Inferior parietal cortex (tissue), 1 donor: ENCODE results near the gene YAF2.

Experiments used
- DNase-seq: peaks from one replicate; pipeline ENCODE4 v3.0.0-alpha.2; 2016; ENCODE audit errors: extremely low spot score

Gene YAF2, protein sequence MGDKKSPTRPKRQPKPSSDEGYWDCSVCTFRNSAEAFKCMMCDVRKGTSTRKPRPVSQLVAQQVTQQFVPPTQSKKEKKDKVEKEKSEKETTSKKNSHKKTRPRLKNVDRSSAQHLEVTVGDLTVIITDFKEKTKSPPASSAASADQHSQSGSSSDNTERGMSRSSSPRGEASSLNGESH

DNA sequence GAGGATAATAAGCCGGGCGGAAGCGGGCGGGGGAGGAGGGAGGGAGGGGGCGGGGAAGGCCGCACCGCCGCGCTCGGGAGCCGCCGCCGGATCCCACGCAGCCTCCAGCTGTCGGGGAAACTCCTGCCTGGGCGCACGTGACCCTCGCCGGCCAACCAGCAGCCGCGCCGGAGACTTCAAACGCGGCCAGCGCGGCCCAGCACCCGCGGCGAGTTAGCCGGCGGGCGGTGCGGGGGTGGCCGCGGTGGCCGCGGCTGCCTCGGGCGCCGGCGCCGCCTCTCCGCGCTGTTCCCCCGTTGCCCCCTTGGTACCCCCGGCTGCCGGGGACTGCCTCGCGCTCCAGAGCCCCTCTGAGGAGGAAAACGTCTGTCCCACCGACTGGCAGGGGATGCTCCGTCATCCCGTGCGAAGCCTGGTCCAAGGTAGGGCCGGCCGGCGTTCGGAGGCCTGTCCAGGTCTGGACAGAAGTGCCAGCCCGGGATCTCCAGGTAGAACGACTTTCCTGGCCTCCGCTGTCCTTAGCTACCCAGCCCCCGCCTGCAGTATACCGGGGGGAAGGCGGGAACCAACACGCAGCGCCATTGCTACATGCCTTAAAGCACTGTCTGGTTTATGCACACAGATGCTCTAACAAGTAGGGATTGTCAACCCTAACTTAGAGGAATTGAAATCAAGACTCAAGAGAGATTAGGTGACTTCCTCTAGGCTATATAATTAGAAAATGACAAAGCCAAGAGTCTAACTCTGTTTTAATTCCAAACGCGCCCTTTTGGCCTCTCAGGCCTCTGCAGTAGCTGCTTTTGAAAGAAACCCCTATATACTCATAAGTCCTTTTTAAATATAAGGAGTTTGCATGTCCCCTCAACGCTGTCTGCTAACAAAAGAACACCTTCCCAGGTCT is at the start of gene YAF2:
Gene YAF2 (minus strand): TSS at position 9 of the 901 bp plus-strand sequence. CDS start 68 bp downstream, outside the sequence.
- DNase-seq: peak; percentile 86

DNA sequence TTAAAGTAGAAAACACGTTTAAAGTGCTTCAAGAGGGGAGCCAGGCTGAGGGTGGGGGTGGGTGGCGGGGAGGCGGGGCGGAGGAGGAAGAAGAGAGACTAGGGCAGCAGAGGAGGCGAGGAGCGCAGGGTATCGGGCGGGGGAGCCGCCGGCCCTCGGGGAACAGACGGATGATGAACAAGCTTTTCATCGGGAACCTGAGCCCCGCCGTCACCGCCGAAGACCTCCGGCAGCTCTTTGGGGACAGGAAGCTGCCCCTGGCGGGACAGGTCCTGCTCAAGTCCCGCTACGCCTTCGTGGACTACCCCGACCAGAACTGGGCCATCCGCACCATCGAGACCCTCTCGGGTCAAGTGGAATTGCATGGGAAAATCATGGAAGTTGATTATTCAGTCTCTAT is 48.7 kb upstream of the YAF2 start:
- no peak for DNase-seq

DNA sequence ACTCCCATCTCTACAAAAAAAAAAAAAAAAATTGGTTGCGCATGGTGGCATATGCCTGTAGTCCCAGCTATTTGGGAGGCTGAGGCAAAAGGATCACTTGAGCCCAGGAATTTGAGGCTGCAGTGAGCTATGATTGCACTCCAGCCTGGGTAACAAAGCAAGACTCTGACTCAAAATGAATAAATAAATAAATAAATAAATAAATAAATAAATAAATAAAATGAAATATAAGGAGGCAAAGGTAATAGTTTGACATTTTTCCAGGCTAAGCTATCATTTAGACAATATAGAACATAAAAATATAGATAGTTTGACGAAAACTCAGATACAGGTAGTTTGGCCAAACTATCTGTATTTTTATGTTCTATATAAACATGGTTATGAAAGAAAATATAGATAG is 47.4 kb upstream of the YAF2 start:
- no peak for DNase-seq

DNA sequence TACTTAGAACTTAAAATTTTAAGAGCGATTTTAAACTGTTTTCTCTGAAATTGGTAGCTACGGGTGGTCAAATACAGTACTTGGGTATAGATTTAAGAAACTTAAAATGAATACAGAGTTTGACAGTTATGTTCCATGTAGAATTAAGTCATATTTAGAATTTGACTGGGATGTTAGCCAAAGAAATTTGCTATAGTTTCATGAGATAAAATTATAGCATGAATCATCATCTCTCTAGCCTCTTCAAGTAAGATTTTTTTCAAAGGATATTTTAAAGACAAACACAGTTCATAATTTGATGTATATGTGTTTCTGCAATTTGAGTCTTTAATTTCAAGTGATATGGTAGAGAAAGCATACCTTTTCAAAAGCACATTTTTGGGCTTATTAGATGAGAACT is 46.8 kb upstream of the YAF2 start:
- peak; percentile 34 for DNase-seq

DNA sequence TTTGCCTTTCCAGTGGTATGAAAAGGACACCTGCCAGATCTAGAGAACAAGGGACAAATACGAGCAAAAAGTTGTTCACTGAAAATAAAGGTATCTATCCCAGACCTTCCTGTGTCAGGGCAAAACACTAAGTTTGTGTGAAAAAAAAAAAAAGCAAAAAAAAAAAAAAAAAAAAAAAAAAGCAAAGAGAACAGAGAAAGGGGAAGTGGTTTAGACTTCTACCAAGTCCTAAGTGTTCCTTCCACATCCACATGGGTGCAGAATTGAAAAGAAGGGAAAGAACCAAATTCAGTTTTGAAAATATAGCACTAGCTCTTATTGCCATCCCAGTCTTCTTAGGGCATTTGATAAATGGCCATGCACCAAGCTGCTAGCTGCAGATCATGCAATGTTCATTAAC is 46.1 kb upstream of the YAF2 start:
- no peak for DNase-seq

DNA sequence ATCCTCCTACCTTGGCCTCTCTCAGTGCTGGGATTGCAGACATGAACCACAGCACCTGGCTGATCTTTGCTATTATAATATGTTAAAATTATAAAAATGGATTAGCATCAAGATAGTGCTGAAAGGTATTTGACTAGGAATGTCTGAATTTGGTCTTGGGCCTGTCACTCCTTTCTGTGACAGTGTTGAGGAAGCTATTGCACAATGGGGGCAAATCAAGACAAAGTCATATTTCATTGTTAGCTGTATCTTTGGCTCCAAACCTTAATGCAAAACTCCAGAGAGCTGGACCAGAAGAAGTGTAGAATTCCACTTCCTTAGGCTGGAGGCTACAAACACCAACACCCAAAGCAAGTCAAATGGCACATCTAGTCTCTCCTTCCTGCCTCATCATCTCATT is 45.7 kb upstream of the YAF2 start:
- no peak for DNase-seq

DNA sequence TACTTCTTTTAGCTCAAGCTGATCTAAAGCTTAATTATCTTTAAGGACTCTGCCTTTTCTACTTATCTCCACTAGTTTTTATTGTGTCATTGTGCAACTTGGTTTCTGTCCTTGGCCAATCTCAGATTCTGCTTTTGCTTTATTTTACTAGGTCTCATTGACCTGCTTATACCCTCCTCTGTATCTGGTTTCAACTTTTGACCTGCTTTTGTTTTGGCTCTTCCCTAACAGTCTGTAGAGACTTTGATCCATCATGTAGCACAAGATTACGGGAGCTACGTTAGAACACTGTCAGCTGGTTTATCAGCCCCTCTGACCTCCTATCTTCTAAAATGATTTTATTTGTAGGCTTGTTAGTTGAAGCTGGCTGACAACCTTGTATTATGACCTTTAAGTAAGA is 44.2 kb upstream of the YAF2 start:
- no peak for DNase-seq

DNA sequence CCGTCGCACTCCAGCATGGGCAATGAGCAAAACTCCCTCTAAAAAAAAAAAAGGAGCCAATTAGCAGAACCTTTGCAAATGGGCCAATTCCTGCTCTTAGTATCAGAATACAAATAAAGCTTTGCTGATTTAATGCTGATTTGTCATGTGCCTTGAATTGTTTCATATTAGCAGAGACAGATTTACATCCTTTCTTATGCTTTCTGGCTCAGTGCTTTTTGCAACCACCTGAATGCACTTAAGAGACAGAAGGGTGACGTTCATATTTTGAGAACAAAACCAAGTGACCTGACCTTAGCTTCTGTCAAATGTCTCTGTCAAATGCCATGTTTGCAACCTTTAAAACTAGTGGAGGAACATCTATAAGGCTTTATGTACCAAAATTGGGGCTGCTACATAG is 43.8 kb upstream of the YAF2 start:
- DNase-seq: no peak

DNA sequence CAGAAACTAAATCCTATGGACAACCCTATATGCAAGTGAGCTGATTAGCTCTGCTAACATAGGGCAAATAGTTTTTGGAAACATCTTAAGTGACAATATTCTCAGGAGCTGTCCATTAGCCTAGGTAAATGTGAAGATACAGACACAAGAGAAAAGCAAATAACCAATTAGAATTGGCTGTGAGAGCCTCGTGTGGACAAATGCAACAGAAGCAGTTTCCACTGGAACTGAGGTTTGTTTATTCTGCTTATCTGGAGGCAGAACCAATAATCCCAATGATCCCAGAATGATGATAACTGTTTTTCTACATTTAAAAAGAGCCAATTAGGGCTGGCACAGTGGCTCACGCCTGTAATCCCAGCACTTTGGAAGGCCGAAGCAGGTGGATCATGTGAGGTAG is 43.2 kb upstream of the YAF2 start:
- DNase-seq: no peak

DNA sequence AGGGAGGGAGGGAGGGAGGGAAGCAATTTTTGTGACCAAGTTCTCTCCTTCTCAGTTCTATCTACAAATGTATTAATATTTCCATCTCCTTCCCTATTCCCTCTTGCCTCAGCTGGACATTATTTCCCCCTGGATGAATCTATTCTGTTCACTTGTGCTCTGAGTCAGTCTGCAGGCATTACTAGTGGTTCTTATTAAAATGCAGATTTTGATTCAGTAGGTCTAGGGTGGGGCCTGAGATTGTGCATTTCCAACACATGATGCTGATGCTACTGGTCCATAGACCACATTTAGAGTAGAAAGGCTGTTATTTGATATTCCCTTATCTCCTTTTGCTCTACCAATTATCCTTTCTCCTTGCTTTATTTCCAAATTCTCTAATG is 40.1 kb upstream of the YAF2 start:
- no peak for DNase-seq

DNA sequence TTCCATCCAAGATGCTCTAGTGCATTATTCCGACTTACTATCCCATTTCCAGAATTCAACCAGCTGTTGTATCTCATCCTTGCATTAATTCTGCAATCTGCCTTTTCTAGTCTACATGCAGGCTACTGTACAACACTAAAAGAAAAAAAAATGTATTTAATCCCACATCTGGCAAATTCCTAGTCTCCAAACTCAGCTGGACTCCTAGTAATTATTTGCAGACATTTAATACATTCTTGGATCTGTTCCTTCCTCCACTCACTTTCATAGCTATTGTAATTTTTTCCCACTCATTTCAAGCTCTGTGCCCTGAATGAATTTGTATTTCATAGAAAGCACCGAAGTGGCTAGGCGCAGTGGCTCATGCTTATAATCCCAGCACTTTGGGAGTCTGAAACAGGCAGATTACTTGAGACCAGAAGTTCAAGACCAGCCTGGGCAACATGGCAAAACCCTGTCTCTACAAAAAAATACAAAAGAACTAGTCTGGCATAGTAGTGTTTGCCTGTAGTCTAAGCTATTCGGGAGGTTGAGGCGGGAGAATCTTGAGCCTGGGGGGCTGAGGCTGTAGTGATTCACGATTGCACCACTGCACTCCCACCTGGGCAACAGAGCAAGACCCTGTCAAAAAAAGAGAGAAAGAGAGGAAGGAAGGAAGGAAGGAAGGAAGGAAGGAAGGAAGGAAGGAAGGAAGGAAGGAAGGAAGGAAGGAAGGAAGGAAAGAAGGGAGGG is 39.5 kb upstream of the YAF2 start:
- DNase-seq: no peak

DNA sequence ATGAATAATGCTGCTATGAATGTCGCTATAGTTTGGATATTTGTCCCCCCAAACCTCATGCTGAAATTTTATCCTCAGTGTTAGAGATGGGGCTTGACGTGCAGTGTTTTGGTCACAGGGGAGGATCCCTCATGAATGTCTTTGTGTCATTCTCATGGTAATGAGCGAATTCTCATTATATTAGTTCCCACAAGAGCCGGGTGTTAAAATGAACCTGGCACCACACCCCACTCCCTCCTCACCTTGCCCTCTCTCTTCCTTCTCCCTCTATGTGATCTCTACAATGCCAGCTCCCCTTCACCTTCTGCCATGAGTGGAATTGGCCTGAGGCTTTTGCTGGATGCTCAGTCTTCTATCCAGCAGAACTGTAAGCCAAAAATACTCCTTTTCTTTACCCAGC is 37.5 kb upstream of the YAF2 start:
- no peak for DNase-seq

DNA sequence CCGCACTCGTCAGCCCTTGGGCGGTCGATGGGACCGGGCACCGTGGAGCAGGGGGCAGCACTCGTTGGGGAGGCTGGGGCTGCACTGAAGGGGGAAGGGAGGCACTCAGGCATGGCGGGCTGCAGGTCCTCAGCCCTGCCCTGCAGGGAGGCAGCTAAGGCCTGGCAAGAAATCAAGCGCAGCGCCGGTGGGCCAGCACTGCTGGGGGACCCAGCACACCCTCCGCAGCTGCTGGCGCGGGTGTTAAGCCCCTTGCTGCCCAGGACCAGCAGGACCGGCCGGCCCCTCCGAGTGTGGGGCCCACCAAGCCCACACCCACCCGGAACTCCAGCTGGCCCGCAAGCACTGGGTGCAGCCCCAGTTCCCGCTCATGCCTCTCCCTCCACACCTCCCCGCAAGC is 35.7 kb upstream of the YAF2 start:
- DNase-seq: no peak

DNA sequence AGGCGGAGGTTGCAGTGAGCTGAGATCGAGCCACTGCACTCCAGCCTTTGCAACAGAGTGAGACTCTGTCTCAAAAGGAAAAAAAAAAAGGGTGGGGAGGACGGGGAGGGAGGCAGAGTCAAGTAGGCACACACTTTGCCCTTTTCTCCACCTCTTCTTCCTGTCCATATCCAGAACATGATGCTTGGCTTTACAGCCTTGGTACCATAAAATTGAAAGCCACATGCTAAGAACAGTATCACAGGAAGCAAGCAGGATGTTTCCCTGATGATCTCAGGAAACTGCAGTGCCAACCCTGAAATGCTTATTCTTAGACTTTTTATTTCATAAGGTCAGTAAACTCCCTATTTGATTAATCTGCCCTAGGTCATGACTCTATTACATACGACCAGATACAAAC is 32.5 kb upstream of the YAF2 start:
- DNase-seq: no peak

DNA sequence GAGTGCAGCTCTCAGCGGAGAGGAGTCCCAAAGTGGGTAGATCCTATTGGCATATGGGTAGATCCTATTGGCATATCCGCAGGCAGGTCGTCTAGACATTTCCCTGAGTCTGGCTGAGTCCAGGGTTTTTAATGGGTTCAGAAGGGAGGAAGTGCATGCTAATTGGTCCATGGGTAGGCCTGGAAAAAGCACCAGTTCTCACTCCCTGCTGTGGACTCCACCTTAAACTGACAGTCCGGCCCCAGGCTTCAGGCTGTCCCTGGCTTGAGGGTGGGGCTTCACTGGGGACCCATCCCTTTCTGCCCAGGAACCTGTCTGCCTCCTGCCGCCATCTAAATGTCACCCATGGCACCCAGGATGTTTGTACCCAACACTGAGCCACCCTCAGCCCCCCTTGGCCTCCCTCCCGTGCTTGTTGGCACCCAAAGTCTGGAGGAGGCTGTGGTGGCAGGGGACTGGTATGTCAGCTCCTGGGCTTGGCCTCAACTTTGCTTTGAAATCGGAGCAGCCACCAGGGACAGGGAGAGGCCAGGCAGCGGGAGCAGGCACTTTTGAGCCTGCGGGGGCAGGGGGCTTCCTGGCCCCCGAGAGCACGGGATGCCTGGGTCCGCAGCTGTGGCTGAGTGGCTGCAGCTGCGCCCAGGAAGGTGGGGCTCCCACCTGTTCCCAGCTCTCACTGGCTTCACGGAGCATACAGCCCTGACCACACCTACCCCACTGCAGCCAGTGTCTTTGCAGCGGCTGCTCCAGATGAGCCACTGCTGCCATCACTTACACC is 29.6 kb upstream of the YAF2 start:
- DNase-seq: no peak

DNA sequence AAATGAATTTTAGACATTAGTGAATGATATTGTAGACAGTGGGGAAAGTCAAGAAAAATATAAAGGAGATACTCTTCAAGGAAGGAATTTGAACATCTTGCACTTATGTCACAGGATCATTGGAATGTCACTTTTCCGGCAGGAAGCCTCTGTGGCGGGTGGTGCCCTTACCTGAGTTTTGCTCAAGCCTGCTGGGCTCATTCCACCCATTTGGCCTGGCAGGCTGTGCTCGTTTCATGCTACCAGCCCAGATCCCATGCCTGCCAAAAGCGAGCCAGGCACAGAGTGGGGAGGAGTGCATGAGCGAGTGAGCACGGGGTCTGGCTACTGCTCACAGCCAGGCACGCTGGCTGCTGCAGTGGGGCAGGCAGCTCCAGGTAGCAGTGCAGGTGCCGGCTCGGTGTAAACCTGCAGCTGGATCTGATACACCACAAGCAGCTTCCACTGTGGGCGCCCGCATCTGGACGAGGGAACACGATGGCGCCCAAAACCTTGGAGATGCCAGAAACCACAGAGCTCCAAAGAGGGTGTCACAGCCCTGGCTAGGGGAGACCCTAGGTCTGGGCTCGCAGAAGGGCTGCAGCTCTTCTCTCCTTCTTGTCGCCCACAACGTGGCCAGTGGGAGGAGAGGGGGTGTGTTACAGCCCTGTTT is 28.7 kb upstream of the YAF2 start:
- DNase-seq: no peak

DNA sequence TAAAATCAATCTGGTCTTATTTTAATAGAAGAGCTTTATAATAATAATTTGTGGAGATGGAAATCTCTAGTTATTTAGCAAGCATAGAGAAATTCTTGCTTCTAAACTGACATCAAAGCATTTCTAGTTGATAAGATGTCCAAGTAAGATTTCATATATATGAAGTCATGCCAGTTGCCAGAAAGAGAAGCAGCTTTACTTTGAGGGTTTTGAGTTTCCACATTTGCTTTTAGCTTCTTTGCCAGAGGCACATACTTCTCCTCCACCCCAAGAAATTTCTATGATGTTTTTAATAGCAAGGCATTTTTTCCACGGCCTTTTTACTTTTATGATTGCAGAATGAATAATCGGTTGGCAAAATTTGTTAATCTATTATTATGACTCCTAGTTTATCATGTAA is 24.2 kb upstream of the YAF2 start:
- no peak for DNase-seq

DNA sequence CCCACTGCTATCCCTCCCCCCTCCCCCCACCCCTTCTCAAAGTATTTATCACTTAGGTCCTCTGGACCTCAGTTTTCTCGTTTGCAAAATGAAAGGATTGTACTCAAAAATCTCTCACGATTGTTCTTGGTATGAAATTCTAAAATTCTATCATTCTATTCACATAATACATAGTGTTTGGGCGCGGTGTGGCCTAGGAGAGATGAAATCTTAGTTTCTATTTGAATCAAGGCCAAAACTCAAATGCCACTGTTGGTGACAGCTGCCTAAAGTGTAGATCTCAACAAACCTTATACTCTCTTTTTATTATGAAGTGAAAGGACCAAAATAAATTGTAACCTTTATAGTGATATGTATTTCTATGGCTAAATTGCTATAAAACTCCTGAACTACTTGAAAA is 23.7 kb upstream of the YAF2 start:
- DNase-seq: no peak

DNA sequence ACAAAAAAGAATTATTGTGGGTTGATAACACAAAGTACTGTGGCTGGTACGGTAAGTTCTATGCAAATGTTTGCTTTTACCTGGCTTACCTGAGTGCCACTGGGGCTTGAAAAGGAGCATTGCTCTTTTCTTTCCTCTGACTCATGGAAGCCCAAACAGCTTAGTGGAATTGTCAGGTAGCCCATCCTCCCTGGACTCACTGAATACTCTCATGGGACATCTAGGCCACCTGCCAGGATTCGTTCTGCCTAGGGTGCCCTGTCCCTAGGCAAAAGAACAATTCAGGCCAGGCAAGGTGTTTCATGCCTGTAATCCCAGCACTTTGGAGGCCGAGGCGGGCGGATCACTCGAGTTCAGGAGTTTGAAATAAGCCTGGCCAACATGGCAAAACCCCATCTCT is 22.5 kb upstream of the YAF2 start:
- DNase-seq: no peak

DNA sequence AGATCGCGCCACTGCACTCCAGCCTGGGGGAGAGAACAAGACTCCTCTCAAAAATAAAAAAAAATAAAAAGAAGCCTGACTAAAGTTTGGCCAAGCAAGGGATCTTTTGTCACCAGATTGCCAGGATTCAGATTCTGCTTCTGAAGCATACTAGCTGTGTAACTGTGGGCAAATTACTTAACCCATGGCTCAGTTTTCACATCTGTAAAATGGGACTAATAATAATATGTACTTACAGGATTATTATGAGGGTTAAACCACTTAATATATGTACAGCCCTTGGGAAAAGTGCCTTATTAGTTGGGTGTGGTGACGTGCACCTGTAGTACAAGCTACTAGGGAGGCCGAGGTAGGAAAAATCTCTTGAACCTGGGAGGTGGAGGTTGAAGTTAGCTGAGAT is 21.7 kb upstream of the YAF2 start:
- no peak for DNase-seq

DNA sequence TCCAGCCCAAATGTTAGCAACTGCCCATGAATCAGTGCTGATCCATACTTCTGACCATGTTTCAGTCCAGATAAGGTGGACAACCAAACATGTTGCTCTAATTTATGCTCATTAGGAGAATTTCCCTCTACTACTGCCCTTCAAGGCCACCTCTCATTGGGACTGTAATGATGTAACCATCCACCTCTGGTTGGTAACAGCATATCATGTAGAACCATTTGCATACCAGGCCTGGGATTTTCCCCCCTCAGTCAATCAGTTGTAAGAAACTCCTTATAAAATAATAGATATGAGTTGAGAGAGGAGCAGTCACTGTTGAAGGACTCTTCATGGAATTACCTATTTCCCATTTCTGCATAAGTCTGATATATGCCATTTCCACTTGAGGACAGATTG is 17.8 kb upstream of the YAF2 start:
- DNase-seq: no peak
